OCI-LY3 (cell line): Measurements from ENCODE around the gene PCDHA4.

Source experiments
- H2AFZ ChIP-seq: fragments of 200-600, 300-600 bp; shearing (Covaris generic); 2 replicates; pipeline ENCODE4 v1.6.0; 2014; ENCODE audit warnings: antibody characterized with exemption, low read depth, low read length
- H3K27ac ChIP-seq: fragments of 200-600, 300-600 bp; sonication (generic); 2 replicates; pipeline ENCODE4 v1.5.1; 2014; ENCODE audit warnings: mild to moderate bottlenecking, low read length, moderate library complexity, mixed read lengths
- H3K27me3 ChIP-seq: fragments of 200-600, 300-600 bp; sonication (generic); 2 replicates; pipeline ENCODE4 v1.6.1; 2014; ENCODE audit warnings: low read depth, low read length, mixed read lengths
- H3K36me3 ChIP-seq: fragments of 200-600, 300-600 bp; sonication (generic); replicated peaks from 2 replicates; pipeline ENCODE3; 2014; ENCODE audit warnings: low read depth, low read length, mixed read lengths
- H3K4me1 ChIP-seq: fragments of 300-600, 200-600 bp; sonication (generic); 2 replicates; pipeline ENCODE4 v1.6.1; 2014; ENCODE audit warnings: low read length, mixed read lengths
- H3K4me2 ChIP-seq: fragments of 200-600, 300-600 bp; sonication (generic); 2 replicates; pipeline ENCODE4 v1.6.1; 2014; ENCODE audit warnings: low read length, mixed read lengths
- H3K4me3 ChIP-seq: fragments of 300-600, 200-600 bp; sonication (generic); 2 replicates; pipeline ENCODE4 v1.5.1; 2014; ENCODE audit warnings: antibody characterized with exemption, mild to moderate bottlenecking, low read length, moderate library complexity
- H3K79me2 ChIP-seq: fragments of 300-600, 200-600 bp; shearing (Covaris generic); 2 replicates; pipeline ENCODE4 v1.6.1; 2014; ENCODE audit warnings: mild to moderate bottlenecking, low read length, mixed read lengths
- H3K9ac ChIP-seq: fragments of 300-600, 200-600 bp; shearing (Covaris generic); 2 replicates; pipeline ENCODE4 v1.6.0; 2014; ENCODE audit warnings: mild to moderate bottlenecking, low read length, moderate library complexity
- H3K9me3 ChIP-seq: fragments of 200-600, 300-600 bp; shearing (Covaris generic); 2 replicates; pipeline ENCODE4 v1.6.1; 2014; ENCODE audit warnings: low read length, mixed read lengths; ENCODE audit not compliant: insufficient read depth
- H4K20me1 ChIP-seq: fragments of 200-600, 300-600 bp; sonication (generic); 2 replicates; pipeline ENCODE4 v1.6.1; 2016; ENCODE audit warnings: low read length, mixed read lengths; ENCODE audit not compliant: insufficient read depth
- EZH2phosphoT487 ChIP-seq: fragments of 200-600 bp; shearing (Covaris generic); IDR thresholded peaks from 2 replicates; pipeline ENCODE4 v1.6.1; 2018; ENCODE audit warnings: antibody characterized with exemption, mixed run types, low read depth
- TF ChIP-seq, protein P1 (sequence below): fragments of 200-600, 300-600 bp; sonication (generic); IDR thresholded peaks from 2 replicates; pipeline ENCODE4 v1.5.1; 2014; ENCODE audit warnings: antibody characterized with exemption, low read length, low read depth

The PCDHA4 gene

DNA sequence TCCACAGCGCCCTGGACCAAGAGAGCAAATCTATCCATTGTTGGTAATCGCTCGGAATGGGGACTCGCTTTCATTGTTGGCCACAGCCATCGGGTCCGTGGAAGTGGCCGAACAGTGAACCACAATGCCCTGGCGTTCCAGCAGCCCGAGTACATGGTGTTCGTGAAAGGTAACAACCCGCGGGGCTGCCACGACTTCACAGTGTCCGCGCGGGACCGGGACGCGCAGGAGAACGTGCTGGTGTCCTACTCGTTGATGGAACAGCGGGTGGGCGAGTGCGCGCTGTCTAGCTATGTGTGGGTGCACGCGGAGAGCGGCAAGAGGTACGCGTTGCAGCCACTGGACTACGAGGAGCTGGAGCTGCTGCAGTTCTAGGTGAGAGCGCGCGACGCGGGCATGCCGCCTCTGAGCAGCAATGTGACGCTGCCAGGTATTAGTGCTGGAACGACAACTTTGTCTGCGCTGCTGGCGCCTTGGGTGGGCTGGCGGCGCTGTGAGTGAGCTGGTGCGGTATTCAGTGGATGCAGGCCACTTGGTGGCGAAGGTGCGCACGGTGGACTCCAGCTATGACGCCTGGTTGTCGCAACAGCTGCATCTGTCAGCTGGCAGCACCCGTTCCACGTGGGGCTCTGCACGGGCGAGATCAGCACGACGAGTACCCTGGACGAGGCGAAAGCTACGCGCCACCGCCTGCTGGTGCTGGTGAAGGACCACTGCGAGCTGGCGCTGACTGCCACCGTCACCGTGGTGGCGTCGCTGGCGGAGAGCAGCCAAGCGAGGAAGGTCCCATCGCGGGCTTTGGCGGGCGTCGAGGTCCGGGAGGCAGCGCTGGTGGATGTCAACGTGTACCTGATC, 55.8 kb downstream of the PCDHA4 start:
- no peak overlapping the region for H2AFZ ChIP-seq

More for the DNA sequence above, 55.8 kb downstream of the PCDHA4 start:
- H3K79me2 ChIP-seq: no peaks in the 10 kb centered on the region
- no peaks in the 10 kb centered on the region for H3K36me3 ChIP-seq
- TF ChIP-seq EZH2phosphoT487: no peak
- TF ChIP-seq, protein P1, sequence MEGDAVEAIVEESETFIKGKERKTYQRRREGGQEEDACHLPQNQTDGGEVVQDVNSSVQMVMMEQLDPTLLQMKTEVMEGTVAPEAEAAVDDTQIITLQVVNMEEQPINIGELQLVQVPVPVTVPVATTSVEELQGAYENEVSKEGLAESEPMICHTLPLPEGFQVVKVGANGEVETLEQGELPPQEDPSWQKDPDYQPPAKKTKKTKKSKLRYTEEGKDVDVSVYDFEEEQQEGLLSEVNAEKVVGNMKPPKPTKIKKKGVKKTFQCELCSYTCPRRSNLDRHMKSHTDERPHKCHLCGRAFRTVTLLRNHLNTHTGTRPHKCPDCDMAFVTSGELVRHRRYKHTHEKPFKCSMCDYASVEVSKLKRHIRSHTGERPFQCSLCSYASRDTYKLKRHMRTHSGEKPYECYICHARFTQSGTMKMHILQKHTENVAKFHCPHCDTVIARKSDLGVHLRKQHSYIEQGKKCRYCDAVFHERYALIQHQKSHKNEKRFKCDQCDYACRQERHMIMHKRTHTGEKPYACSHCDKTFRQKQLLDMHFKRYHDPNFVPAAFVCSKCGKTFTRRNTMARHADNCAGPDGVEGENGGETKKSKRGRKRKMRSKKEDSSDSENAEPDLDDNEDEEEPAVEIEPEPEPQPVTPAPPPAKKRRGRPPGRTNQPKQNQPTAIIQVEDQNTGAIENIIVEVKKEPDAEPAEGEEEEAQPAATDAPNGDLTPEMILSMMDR: no peak
- H3K4me1 ChIP-seq: no peaks in the 10 kb centered on the region
- no peak overlapping the region for H3K4me3 ChIP-seq
- no peak overlapping the region for H3K9ac ChIP-seq
- H3K27ac ChIP-seq: no peak overlapping the region
- H4K20me1 ChIP-seq: no peaks in the 10 kb centered on the region
- no peak overlapping the region for H3K4me2 ChIP-seq
- no peaks in the 10 kb centered on the region for H3K9me3 ChIP-seq
- no peaks in the 10 kb centered on the region for H3K27me3 ChIP-seq
